K562 (cell line): ENCODE data around the gene DHCR7.
"Not testable (repeated sequence)": the region's sequence is repeated elsewhere in the genome, so short reads cannot be mapped to it uniquely, and the experiment has no call there.

ENCODE experiments used
- DPF2 ChIP-seq: fragments of 450-650 bp; IDR thresholded peaks from 2 replicates; pipeline ENCODE4 v1.6.1; 2016
- FOXM1 ChIP-seq, 2 experiments: fragments of 450-650 bp in 1 of 2; sonication (generic) in 1 of 2; formaldehyde crosslinking in 1 of 2; IDR thresholded peaks; 2 replicates each; pipeline versions ENCODE4 v1.6.1 to v1.9.0; 2017 to 2022; ENCODE audit warnings: low read depth in 2 of 2, mild to moderate bottlenecking in 2 of 2, missing genetic modification reagents in 1 of 2, moderate library complexity in 1 of 2

DNA sequence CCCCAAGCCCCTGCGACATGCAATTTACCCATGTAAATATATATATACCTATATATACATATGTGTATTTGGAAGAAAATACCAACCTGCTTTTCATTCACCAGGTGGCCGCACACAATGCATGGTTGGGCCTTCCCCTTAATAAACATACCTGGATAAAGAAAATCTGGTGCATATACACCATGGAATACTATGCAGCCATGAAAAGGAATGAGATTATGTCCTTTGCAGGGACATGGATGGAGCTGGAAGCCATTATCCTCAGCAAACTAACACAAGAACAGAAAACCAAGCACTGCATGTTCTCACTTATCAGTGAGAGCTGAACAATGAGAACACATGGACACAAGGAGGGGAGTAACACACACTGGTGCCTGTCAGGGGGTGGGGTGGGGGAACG lies 25.9 kb downstream of the DHCR7 start:
- not testable (repeated sequence) for TF ChIP-seq FOXM1 (IDR thresholded peaks at IDR 0.05; ENCODE audit: low read depth); FOXM1 (CRISPR knock-in tag; IDR thresholded peaks at IDR 0.05; ENCODE audit: low read depth); DPF2
